Choroid plexus epithelial cell (primary cell): Measurements from ENCODE around the gene B3GNT9.

Experiments
- DNase-seq: peaks from one replicate; pipeline ENCODE4 v3.0.0-alpha.2; 2010; ENCODE audit warnings: low read depth
- H3K4me3 ChIP-seq: 2 replicates; pipeline ENCODE4 v1.5.1; 2011; ENCODE audit warnings: low read depth, mild to moderate bottlenecking, control low read depth, low read length, moderate library complexity
- CTCF ChIP-seq: conservative IDR thresholded peaks from 2 replicates; pipeline ENCODE4 v1.5.1; 2011; ENCODE audit warnings: low read depth, mild to moderate bottlenecking, control low read depth, inconsistent platforms, low read length, moderate library complexity

B3GNT9 gene

GRCh38 chr16:67196881-67197280 lies 46.1 kb upstream of the B3GNT9 start:
- DNase-seq, result no peak
- no peak for TF ChIP-seq CTCF
- no peak overlapping the region for H3K4me3 ChIP-seq

- no peak for DNase-seq
- no peak overlapping the region for H3K4me3 ChIP-seq
- no peak for TF ChIP-seq CTCF
These were observed 44.9 kb upstream of the B3GNT9 start for GRCh38 chr16:67195676-67196075.

GRCh38 chr16:67194260-67194659 lies 43.5 kb upstream of the B3GNT9 start:
- H3K4me3 ChIP-seq, result no peak overlapping the region
- no peak for DNase-seq
- no peak for TF ChIP-seq CTCF

- peak overlapping the region; percentile 97 for H3K4me3 ChIP-seq
- TF ChIP-seq CTCF, result no peak
- DNase-seq, result no peak
These were observed 42.7 kb upstream of the B3GNT9 start for GRCh38 chr16:67193536-67193935.

GRCh38 chr16:67192781-67193361 lies 42.1 kb upstream of the B3GNT9 start:
- DNase-seq, result no peak
- peak overlapping the region; percentile 97 for H3K4me3 ChIP-seq
- TF ChIP-seq CTCF, result no peak

- peak; percentile 95 for DNase-seq
- no peak for TF ChIP-seq CTCF
These were observed 41.3 kb upstream of the B3GNT9 start, which contains the start of gene E2F4 for GRCh38 chr16:67191995-67192681. Gene E2F4 (plus strand): TSS chr16:67192155. CDS start chr16:67192228, 73 bp downstream.

GRCh38 chr16:67191411-67191994 lies 40.7 kb upstream of the B3GNT9 start:
- H3K4me3 ChIP-seq, result peak overlapping the region; percentile 97
- no peak for TF ChIP-seq CTCF
- no peak for DNase-seq

More at GRCh38 chr16:67191995-67192681, 41.3 kb upstream of the B3GNT9 start, which contains the start of gene E2F4:
- H3K4me3 ChIP-seq, result peak within 1 kb of the TSS; percentile 97
